GM12878 (cell line): Measurements from ENCODE around the gene MYO1H.

ENCODE experiments used
- ATF7 ChIP-seq: fragments of 450-650 bp; IDR thresholded peaks from 2 replicates; pipeline ENCODE4 v1.6.1; 2016; ENCODE audit warnings: low read depth, mild to moderate bottlenecking
- CREM ChIP-seq: IDR thresholded peaks from 2 replicates; pipeline ENCODE4 v1.6.1; 2014; ENCODE audit warnings: antibody characterized with exemption, low read depth
- CTCF ChIP-seq, 3 experiments: IDR thresholded peaks in 2 of 3; conservative IDR thresholded peaks in 1 of 3; 2 replicates each; pipeline ENCODE4 v1.5.1; 2011; ENCODE audit warnings: low read depth in 3 of 3, low read length in 3 of 3, mild to moderate bottlenecking in 3 of 3, control low read depth in 2 of 3, moderate library complexity in 2 of 3, inconsistent platforms in 1 of 3, mixed read lengths in 1 of 3; ENCODE audit not compliant: control insufficient read depth in 2 of 3, insufficient read depth in 1 of 3; ENCODE audit errors: extremely low read depth in 1 of 3
- DPF2 ChIP-seq: fragments of 450-650 bp; IDR thresholded peaks from 2 replicates; pipeline ENCODE4 v1.6.1; 2017; ENCODE audit warnings: mild to moderate bottlenecking
- MXI1 ChIP-seq: fragments of 150-350 bp; IDR thresholded peaks from 2 replicates; pipeline ENCODE4 v1.6.1; 2011; ENCODE audit warnings: low read depth, mild to moderate bottlenecking, inconsistent platforms, low read length, improper control_type of control experiment
- POLR2AphosphoS5 ChIP-seq: IDR thresholded peaks from 2 replicates; pipeline ENCODE4 v1.6.1; 2011; ENCODE audit warnings: mild to moderate bottlenecking, low read length, inconsistent platforms
- RELA ChIP-seq: fragments of 450-650 bp; IDR thresholded peaks from 2 replicates; pipeline ENCODE4 v1.8.0; 2014; ENCODE audit warnings: borderline replicate concordance; ENCODE audit not compliant: partially characterized antibody
- REST ChIP-seq: IDR thresholded peaks from 2 replicates; pipeline ENCODE4 v1.6.1; 2012; ENCODE audit warnings: mild to moderate bottlenecking, low read depth, low read length
- TF ChIP-seq, protein P1 (sequence below): IDR thresholded peaks from 2 replicates; pipeline ENCODE4 v1.6.1; 2012; ENCODE audit warnings: low read depth, low read length, improper control_type of control experiment

GRCh38 chr12:109356577-109356976 lies 8.9 kb downstream of the MYO1H start:
- TF ChIP-seq CREM (no peak), RELA (no peak), DPF2 (no peak), REST (no peak), ATF7 (no peak), CTCF (IDR thresholded peaks at IDR 0.05 in 2 of 3, conservative IDR thresholded peaks at IDR 0.05 in 1 of 3; ENCODE audit: control insufficient read depth in 2 of 3, extremely low read depth in 1 of 3, insufficient read depth in 1 of 3, low read depth in 3 of 3, low read length in 3 of 3) (no peak), POLR2AphosphoS5 (no peak), MXI1 (no peak)
- TF ChIP-seq, protein P1, sequence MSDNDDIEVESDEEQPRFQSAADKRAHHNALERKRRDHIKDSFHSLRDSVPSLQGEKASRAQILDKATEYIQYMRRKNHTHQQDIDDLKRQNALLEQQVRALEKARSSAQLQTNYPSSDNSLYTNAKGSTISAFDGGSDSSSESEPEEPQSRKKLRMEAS = no peak
